Measurements from ENCODE around the gene GRK1. TPM values are rescaled to one million over a fixed set of nuclear protein-coding genes. Genes with fewer than 3 reads are reported as not detected.

The GRK1 gene
- total RNA-seq, 1 donor = not detected

GRCh38 chr13:113756441-113757097 is 89.5 kb downstream of the GRK1 start:
- no peak for TF ChIP-seq CTCF (IDR thresholded peaks at IDR 0.05; ENCODE audit: insufficient read depth, low read depth, low read length)
- no peak for DNase-seq (ENCODE audit: low read depth)

GRCh38 chr13:113758651-113759524 is 91.9 kb downstream of the GRK1 start, which contains the start of gene TMEM255B:
Gene TMEM255B (plus strand): TSS chr13:113759226. CDS start chr13:113759270, 44 bp downstream.
- peak within 1 kb of the TSS; percentile 63 for H3K4me3 ChIP-seq (ENCODE audit: low read depth, low read length)
- peak; percentile 67 for DNase-seq (ENCODE audit: low read depth)
- TF ChIP-seq CTCF (IDR thresholded peaks at IDR 0.05; ENCODE audit: insufficient read depth, low read depth, low read length) = peak; percentile 21

More at GRCh38 chr13:113756441-113757097, 89.5 kb downstream of the GRK1 start:
- H3K4me3 ChIP-seq (ENCODE audit: low read depth, low read length) = no peak overlapping the region

GRCh38 chr13:113759525-113760137 is 92.6 kb downstream of the GRK1 start:
- H3K4me3 ChIP-seq (ENCODE audit: low read depth, low read length) = peak overlapping the region; percentile 63
- TF ChIP-seq CTCF (IDR thresholded peaks at IDR 0.05; ENCODE audit: insufficient read depth, low read depth, low read length) = no peak
- DNase-seq (ENCODE audit: low read depth) = peak; percentile 31

- no peak for DNase-seq (ENCODE audit: low read depth)
Measured at GRCh38 chr13:113761136-113761535, 94.1 kb downstream of the GRK1 start.

GRCh38 chr13:113762075-113762474 is 95.1 kb downstream of the GRK1 start:
- TF ChIP-seq CTCF (IDR thresholded peaks at IDR 0.05; ENCODE audit: insufficient read depth, low read depth, low read length) = no peak
- no peak overlapping the region for H3K4me3 ChIP-seq (ENCODE audit: low read depth, low read length)
- no peak for DNase-seq (ENCODE audit: low read depth)

More at GRCh38 chr13:113761136-113761535, 94.1 kb downstream of the GRK1 start:
- no peak overlapping the region for H3K4me3 ChIP-seq (ENCODE audit: low read depth, low read length)
- no peak for TF ChIP-seq CTCF (IDR thresholded peaks at IDR 0.05; ENCODE audit: insufficient read depth, low read depth, low read length)

- H3K4me3 ChIP-seq (ENCODE audit: low read depth, low read length) = no peak overlapping the region
- TF ChIP-seq CTCF (IDR thresholded peaks at IDR 0.05; ENCODE audit: insufficient read depth, low read depth, low read length) = no peak
- no peak for DNase-seq (ENCODE audit: low read depth)
Measured at GRCh38 chr13:113762538-113762937, 95.5 kb downstream of the GRK1 start.
